Lung microvascular endothelial cell (primary cell): ENCODE data around the gene ABL1. TPM values are rescaled to one million over a fixed set of nuclear protein-coding genes. Genes with fewer than 3 reads are reported as not detected.
A peak's percentile ranks its signal among the peaks of the same experiment; 100 is the strongest.

Source experiments
- DNase-seq, 2 donors: peaks; one replicate each; pipeline versions ENCODE4 v3.0.0 to v3.0.0-alpha.2; 2010; ENCODE audit warnings: low read depth in 2 of 2
- total RNA-seq: library from RNA; depleted of rRNA; stranded (reverse); fragments of >200 nt; gene quantifications from 2 replicates; pipeline ENCODE4 v1.2.1, GENCODE V29; 2014

ABL1 gene
- total RNA-seq, 1 donor from 2014 or later, result 20.4 TPM

- DNase-seq, result no peak
Observed at GRCh38 chr9:130890870-130891687, 56.0 kb downstream of the ABL1 start.

- no peak for DNase-seq
Observed at GRCh38 chr9:130891688-130892476, 56.8 kb downstream of the ABL1 start.

GRCh38 chr9:130892477-130893304 lies 57.6 kb downstream of the ABL1 start:
- DNase-seq, result no peak

GRCh38 chr9:130893341-130894101 lies 58.5 kb downstream of the ABL1 start:
- DNase-seq, result peak; percentile 22 to 63

GRCh38 chr9:130894546-130894945 lies 59.5 kb downstream of the ABL1 start:
- no peak for DNase-seq

GRCh38 chr9:130895038-130895437 lies 60.0 kb downstream of the ABL1 start:
- DNase-seq, result no peak

- DNase-seq, result peak in 1 of 2 donors; percentile 17
Observed at GRCh38 chr9:130895481-130896232, 60.6 kb downstream of the ABL1 start.

- no peak for DNase-seq
Observed at GRCh38 chr9:130896233-130897014, 61.4 kb downstream of the ABL1 start, which contains the start of gene QRFP. Gene QRFP (minus strand): TSS chr9:130896812. CDS start chr9:130893838, 2,974 bp downstream.

GRCh38 chr9:130897105-130897751 lies 62.2 kb downstream of the ABL1 start:
- no peak for DNase-seq

- no peak for DNase-seq
Observed at GRCh38 chr9:130897848-130898551, 62.9 kb downstream of the ABL1 start.

- DNase-seq, result no peak
Observed at GRCh38 chr9:130898552-130898852, 63.4 kb downstream of the ABL1 start.

- DNase-seq, result no peak
Observed at GRCh38 chr9:130899051-130899748, 64.1 kb downstream of the ABL1 start.

- no peak for DNase-seq
Observed at GRCh38 chr9:130900701-130901497, 65.8 kb downstream of the ABL1 start.

GRCh38 chr9:130901498-130902203 lies 66.6 kb downstream of the ABL1 start:
- DNase-seq, result no peak

- DNase-seq, result no peak
Observed at GRCh38 chr9:130902204-130903185, 67.4 kb downstream of the ABL1 start.
